ENCODE results near the gene PACRG.
A peak's percentile ranks its signal among the peaks of the same experiment; 100 is the strongest.

PACRG gene

GRCh38 chr6:163338671-163339405, 611.1 kb downstream of the PACRG start:
- Histone ChIP-seq H3K9me3 (no peaks in the 10 kb centered on the region), H4K20me1 (no peaks in the 10 kb centered on the region), H3K9ac (no peak overlapping the region), H3K27me3 (no peaks in the 10 kb centered on the region), H3K36me3 (no peaks in the 10 kb centered on the region), H3K4me3 (no peak overlapping the region), H3K4me2 (peak overlapping the region; percentile 57), H3K27ac (peak overlapping the region; percentile 23; the same call in 1 of the 2 replicates), H3K4me1 (peaks cover 39% of the 10 kb centered on the region)
- TF ChIP-seq Cebpa-rat (IDR thresholded peaks at IDR 0.05), result no peak

GRCh38 chr6:163339466-163339865, 611.7 kb downstream of the PACRG start:
- Histone ChIP-seq H3K4me3 (no peak overlapping the region), H3K9me3 (no peaks in the 10 kb centered on the region), H3K27ac (no peak overlapping the region), H3K27me3 (no peaks in the 10 kb centered on the region), H3K9ac (no peak overlapping the region), H3K4me1 (peaks cover 39% of the 10 kb centered on the region), H3K4me2 (peak overlapping the region; percentile 57), H3K36me3 (no peaks in the 10 kb centered on the region), H4K20me1 (no peaks in the 10 kb centered on the region)
- no peak for TF ChIP-seq Cebpa-rat (IDR thresholded peaks at IDR 0.05)

GRCh38 chr6:163340201-163340887, 612.6 kb downstream of the PACRG start:
- no peak overlapping the region for H3K27ac ChIP-seq
- H3K36me3 ChIP-seq, result no peaks in the 10 kb centered on the region
- peaks cover 34% of the 10 kb centered on the region for H3K4me1 ChIP-seq
- H3K27me3 ChIP-seq, result no peaks in the 10 kb centered on the region
- H3K9ac ChIP-seq, result no peak overlapping the region
- H3K4me2 ChIP-seq, result no peak overlapping the region
- TF ChIP-seq Cebpa-rat (IDR thresholded peaks at IDR 0.05), result no peak
- no peak overlapping the region for H3K4me3 ChIP-seq
- H4K20me1 ChIP-seq, result no peaks in the 10 kb centered on the region
- no peaks in the 10 kb centered on the region for H3K9me3 ChIP-seq

- no peak overlapping the region for H3K9ac ChIP-seq
- H3K27ac ChIP-seq, result no peak overlapping the region
- no peaks in the 10 kb centered on the region for H3K36me3 ChIP-seq
- no peak overlapping the region for H3K4me3 ChIP-seq
- H3K4me1 ChIP-seq, result peaks cover 23% of the 10 kb centered on the region
- H3K9me3 ChIP-seq, result no peaks in the 10 kb centered on the region
- H3K27me3 ChIP-seq, result no peaks in the 10 kb centered on the region
- H4K20me1 ChIP-seq, result no peaks in the 10 kb centered on the region
- no peak for TF ChIP-seq Cebpa-rat (IDR thresholded peaks at IDR 0.05)
- no peak overlapping the region for H3K4me2 ChIP-seq
These were observed 613.7 kb downstream of the PACRG start for GRCh38 chr6:163341224-163342061.

GRCh38 chr6:163342571-163343539, 615.1 kb downstream of the PACRG start:
- no peaks in the 10 kb centered on the region for H3K9me3 ChIP-seq
- no peaks in the 10 kb centered on the region for H3K36me3 ChIP-seq
- H3K4me3 ChIP-seq, result no peak overlapping the region
- no peaks in the 10 kb centered on the region for H3K27me3 ChIP-seq
- peaks cover 19% of the 10 kb centered on the region for H3K4me1 ChIP-seq
- H4K20me1 ChIP-seq, result no peaks in the 10 kb centered on the region
- H3K9ac ChIP-seq, result no peak overlapping the region
- H3K4me2 ChIP-seq, result no peak overlapping the region
- no peak overlapping the region for H3K27ac ChIP-seq
- TF ChIP-seq Cebpa-rat (IDR thresholded peaks at IDR 0.05), result no peak

- H3K27ac ChIP-seq, result no peak overlapping the region
These were observed 615.8 kb downstream of the PACRG start for GRCh38 chr6:163343609-163344008.

GRCh38 chr6:163344411-163344810, 616.6 kb downstream of the PACRG start:
- TF ChIP-seq Cebpa-rat (IDR thresholded peaks at IDR 0.05), result no peak
- no peak overlapping the region for H3K4me2 ChIP-seq
- no peaks in the 10 kb centered on the region for H3K27me3 ChIP-seq

More at GRCh38 chr6:163343609-163344008, 615.8 kb downstream of the PACRG start:
- no peaks in the 10 kb centered on the region for H4K20me1 ChIP-seq
- TF ChIP-seq Cebpa-rat (IDR thresholded peaks at IDR 0.05), result no peak
- H3K4me2 ChIP-seq, result no peak overlapping the region
- no peaks in the 10 kb centered on the region for H3K9me3 ChIP-seq
- H3K4me3 ChIP-seq, result no peak overlapping the region
- H3K27me3 ChIP-seq, result no peaks in the 10 kb centered on the region
- H3K9ac ChIP-seq, result no peak overlapping the region
- H3K4me1 ChIP-seq, result peaks cover 12% of the 10 kb centered on the region
- H3K36me3 ChIP-seq, result no peaks in the 10 kb centered on the region

GRCh38 chr6:163345931-163346330, 618.2 kb downstream of the PACRG start:
- no peak overlapping the region for H3K27ac ChIP-seq
- H3K27me3 ChIP-seq, result no peaks in the 10 kb centered on the region
- TF ChIP-seq Cebpa-rat (IDR thresholded peaks at IDR 0.05), result no peak
- H3K9ac ChIP-seq, result no peak overlapping the region
- no peak overlapping the region for H3K4me3 ChIP-seq
- H3K9me3 ChIP-seq, result no peaks in the 10 kb centered on the region
- no peaks in the 10 kb centered on the region for H3K4me1 ChIP-seq
- H3K36me3 ChIP-seq, result no peaks in the 10 kb centered on the region
- H4K20me1 ChIP-seq, result no peaks in the 10 kb centered on the region
- H3K4me2 ChIP-seq, result no peak overlapping the region

More at GRCh38 chr6:163344411-163344810, 616.6 kb downstream of the PACRG start:
- Histone ChIP-seq H3K36me3 (no peaks in the 10 kb centered on the region), H3K4me3 (no peak overlapping the region), H3K9ac (no peak overlapping the region), H3K27ac (no peak overlapping the region), H3K4me1 (peaks cover 4% of the 10 kb centered on the region), H4K20me1 (no peaks in the 10 kb centered on the region), H3K9me3 (no peaks in the 10 kb centered on the region)

GRCh38 chr6:163346497-163346961, 618.8 kb downstream of the PACRG start:
- TF ChIP-seq Cebpa-rat (IDR thresholded peaks at IDR 0.05), result no peak
- H3K9me3 ChIP-seq, result no peaks in the 10 kb centered on the region
- H3K4me2 ChIP-seq, result no peak overlapping the region
- no peak overlapping the region for H3K27ac ChIP-seq
- H3K36me3 ChIP-seq, result no peaks in the 10 kb centered on the region
- no peaks in the 10 kb centered on the region for H4K20me1 ChIP-seq
- H3K9ac ChIP-seq, result no peak overlapping the region
- no peak overlapping the region for H3K4me3 ChIP-seq
- H3K4me1 ChIP-seq, result peaks cover 1% of the 10 kb centered on the region
- H3K27me3 ChIP-seq, result no peaks in the 10 kb centered on the region

Measured in BLaER1 (cell line).